HG02970 (cell line): Measurements from ENCODE around the gene GDF2.

Source experiments
- ATAC-seq: cut with Tn5 transposase; IDR thresholded peaks from one replicate; pipeline ENCODE4 v1.9.1; 2021; ENCODE audit warnings: mild to moderate bottlenecking, moderate library complexity, moderate number of reproducible peaks; ENCODE audit not compliant: unreplicated experiment, low FRiP score

The GDF2 gene

GRCh38 chr10:47366181-47366631 is 44.0 kb downstream of the GDF2 start:
- no peak for ATAC-seq

GRCh38 chr10:47366731-47367460 is 44.6 kb downstream of the GDF2 start:
- ATAC-seq, result no peak

GRCh38 chr10:47367646-47368045 is 45.4 kb downstream of the GDF2 start:
- no peak for ATAC-seq

GRCh38 chr10:47368431-47369180 is 46.4 kb downstream of the GDF2 start:
- no peak for ATAC-seq

GRCh38 chr10:47369251-47369894 is 47.1 kb downstream of the GDF2 start:
- ATAC-seq, result no peak

GRCh38 chr10:47370015-47370767 is 47.9 kb downstream of the GDF2 start:
- ATAC-seq, result no peak

GRCh38 chr10:47370878-47371277 is 48.6 kb downstream of the GDF2 start:
- ATAC-seq, result no peak

GRCh38 chr10:47371629-47372485 is 49.6 kb downstream of the GDF2 start:
- no peak for ATAC-seq

GRCh38 chr10:47372726-47373125 is 50.5 kb downstream of the GDF2 start:
- no peak for ATAC-seq

GRCh38 chr10:47374611-47375536 is 52.6 kb downstream of the GDF2 start:
- ATAC-seq, result no peak

- ATAC-seq, result no peak
Observed at GRCh38 chr10:47376522-47377220, 54.4 kb downstream of the GDF2 start.
